GM20000 (cell line): Measurements from ENCODE around the gene TSPAN33.
"Not testable (repeated sequence)": the region's sequence is repeated elsewhere in the genome, so short reads cannot be mapped to it uniquely, and the experiment has no call there.

Experiments used
- DNase-seq: peaks from one replicate; pipeline ENCODE4 v3.0.0; 2012; ENCODE audit warnings: low spot score
- TF ChIP-seq, protein P1 (sequence below): IDR thresholded peaks from 2 replicates; pipeline ENCODE4 v1.5.1; 2012; ENCODE audit warnings: mild to moderate bottlenecking, control low read depth; ENCODE audit errors: extremely low read depth, missing control alignments

TSPAN33 gene

DNA sequence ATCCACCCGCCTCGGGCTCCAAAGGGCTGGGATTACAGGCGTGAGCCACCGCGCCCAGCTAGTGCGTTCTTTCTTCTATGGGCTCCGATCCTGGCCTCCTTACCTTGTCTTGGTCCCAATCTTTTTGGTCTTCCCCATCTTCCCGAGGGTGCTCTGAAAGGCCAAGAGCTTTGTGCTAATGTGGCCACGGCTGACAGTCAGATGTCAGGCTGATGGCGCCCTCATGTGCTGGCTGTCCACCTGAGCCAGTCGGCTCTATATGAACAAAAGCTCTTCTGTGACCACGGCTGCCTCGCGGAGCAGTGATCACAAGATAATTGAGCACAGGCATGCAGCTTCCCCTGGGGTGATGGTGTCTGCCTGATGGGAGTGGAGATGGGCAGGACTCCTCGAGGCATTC is 69.3 kb downstream of the TSPAN33 start:
- TF ChIP-seq, protein P1, sequence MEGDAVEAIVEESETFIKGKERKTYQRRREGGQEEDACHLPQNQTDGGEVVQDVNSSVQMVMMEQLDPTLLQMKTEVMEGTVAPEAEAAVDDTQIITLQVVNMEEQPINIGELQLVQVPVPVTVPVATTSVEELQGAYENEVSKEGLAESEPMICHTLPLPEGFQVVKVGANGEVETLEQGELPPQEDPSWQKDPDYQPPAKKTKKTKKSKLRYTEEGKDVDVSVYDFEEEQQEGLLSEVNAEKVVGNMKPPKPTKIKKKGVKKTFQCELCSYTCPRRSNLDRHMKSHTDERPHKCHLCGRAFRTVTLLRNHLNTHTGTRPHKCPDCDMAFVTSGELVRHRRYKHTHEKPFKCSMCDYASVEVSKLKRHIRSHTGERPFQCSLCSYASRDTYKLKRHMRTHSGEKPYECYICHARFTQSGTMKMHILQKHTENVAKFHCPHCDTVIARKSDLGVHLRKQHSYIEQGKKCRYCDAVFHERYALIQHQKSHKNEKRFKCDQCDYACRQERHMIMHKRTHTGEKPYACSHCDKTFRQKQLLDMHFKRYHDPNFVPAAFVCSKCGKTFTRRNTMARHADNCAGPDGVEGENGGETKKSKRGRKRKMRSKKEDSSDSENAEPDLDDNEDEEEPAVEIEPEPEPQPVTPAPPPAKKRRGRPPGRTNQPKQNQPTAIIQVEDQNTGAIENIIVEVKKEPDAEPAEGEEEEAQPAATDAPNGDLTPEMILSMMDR = peak; percentile 17
- DNase-seq = no peak

- DNase-seq = not testable (repeated sequence)
These were observed 71.2 kb downstream of the TSPAN33 start for GRCh38 chr7:129215691-129216090.

GRCh38 chr7:129216101-129216715 is 71.7 kb downstream of the TSPAN33 start:
- DNase-seq = not testable (repeated sequence)

- DNase-seq = not testable (repeated sequence)
These were observed 72.4 kb downstream of the TSPAN33 start for GRCh38 chr7:129216821-129217416.

GRCh38 chr7:129218514-129219062 is 74.1 kb downstream of the TSPAN33 start:
- TF ChIP-seq, protein P1 = peak; percentile 95
- DNase-seq = peak; percentile 81

GRCh38 chr7:129219166-129219565 is 74.7 kb downstream of the TSPAN33 start:
- not testable (repeated sequence) for DNase-seq
